HEK293 (cell line): ENCODE results near the gene SERHL2.

Source experiments
- BCL11B ChIP-seq: fragments of 450-650 bp; formaldehyde crosslinking; IDR thresholded peaks from 2 replicates; pipeline ENCODE4 v1.5.1; 2016; ENCODE audit warnings: low read depth, missing biosample characterization, missing genetic modification characterization
- CTCF ChIP-seq: fragments of 450-650 bp; formaldehyde crosslinking; IDR thresholded peaks from 2 replicates; pipeline ENCODE4 v1.5.1; 2016; ENCODE audit warnings: missing biosample characterization, missing genetic modification characterization
- HOXA7 ChIP-seq: sonication (generic); formaldehyde crosslinking; IDR thresholded peaks from 2 replicates; pipeline ENCODE4 v1.8.1; 2022; ENCODE audit warnings: missing genetic modification reagents, borderline replicate concordance
- MYNN ChIP-seq: fragments of 450-650 bp; formaldehyde crosslinking; IDR thresholded peaks from 2 replicates; pipeline ENCODE4 v1.5.1; 2016; ENCODE audit warnings: missing biosample characterization, missing genetic modification characterization, borderline replicate concordance
- REST ChIP-seq: fragments of 450-650 bp; formaldehyde crosslinking; IDR thresholded peaks from 2 replicates; pipeline ENCODE4 v1.5.1; 2016; ENCODE audit warnings: missing biosample characterization, missing genetic modification characterization
- SALL2 ChIP-seq: fragments of 450-650 bp; formaldehyde crosslinking; IDR thresholded peaks from 2 replicates; pipeline ENCODE4 v1.5.0; 2017; ENCODE audit warnings: missing biosample characterization, mild to moderate bottlenecking, missing genetic modification characterization, borderline replicate concordance
- ZNF133 ChIP-seq: fragments of 450-650 bp; formaldehyde crosslinking; IDR thresholded peaks from 2 replicates; pipeline ENCODE4 v1.5.1; 2016; ENCODE audit warnings: missing biosample characterization, missing genetic modification characterization
- ZNF155 ChIP-seq: fragments of 450-650 bp; formaldehyde crosslinking; IDR thresholded peaks from 2 replicates; pipeline ENCODE4 v1.5.1; 2016; ENCODE audit warnings: missing biosample characterization, missing genetic modification characterization
- ZNF202 ChIP-seq: fragments of 450-650 bp; formaldehyde crosslinking; IDR thresholded peaks from 2 replicates; pipeline ENCODE4 v1.5.1; 2016; ENCODE audit warnings: missing biosample characterization, missing genetic modification characterization, borderline replicate concordance
- ZNF248 ChIP-seq: fragments of 450-650 bp; formaldehyde crosslinking; IDR thresholded peaks from 2 replicates; pipeline ENCODE4 v1.5.1; 2017; ENCODE audit warnings: missing biosample characterization, missing genetic modification characterization
- ZNF404 ChIP-seq: fragments of 450-650 bp; formaldehyde crosslinking; IDR thresholded peaks from 2 replicates; pipeline ENCODE4 v1.5.1; 2017; ENCODE audit warnings: missing biosample characterization, missing genetic modification characterization
- ZNF585B ChIP-seq: fragments of 450-650 bp; formaldehyde crosslinking; IDR thresholded peaks from 2 replicates; pipeline ENCODE4 v1.5.1; 2016; ENCODE audit warnings: missing biosample characterization, missing genetic modification characterization
- ZNF76 ChIP-seq: fragments of 450-650 bp; formaldehyde crosslinking; IDR thresholded peaks from 2 replicates; pipeline ENCODE4; 2016; ENCODE audit warnings: low read depth, missing biosample characterization, missing genetic modification characterization, borderline replicate concordance

GRCh38 chr22:42617155-42617983, 63.6 kb downstream of the SERHL2 start:
- TF ChIP-seq REST (tag by site-specific recombination) (no peak), ZNF202 (tag by site-specific recombination) (no peak), ZNF404 (no peak), CTCF (no peak), ZNF133 (tag by site-specific recombination) (no peak), ZNF155 (tag by site-specific recombination) (no peak), HOXA7 (no peak), ZNF76 (tag by site-specific recombination) (no peak), ZNF585B (tag by site-specific recombination) (no peak), MYNN (tag by site-specific recombination) (no peak), SALL2 (tag by site-specific recombination) (no peak), ZNF248 (tag by site-specific recombination) (no peak), BCL11B (tag by site-specific recombination) (no peak)
